Measurements from ENCODE around the gene DNAL1.

DNA sequence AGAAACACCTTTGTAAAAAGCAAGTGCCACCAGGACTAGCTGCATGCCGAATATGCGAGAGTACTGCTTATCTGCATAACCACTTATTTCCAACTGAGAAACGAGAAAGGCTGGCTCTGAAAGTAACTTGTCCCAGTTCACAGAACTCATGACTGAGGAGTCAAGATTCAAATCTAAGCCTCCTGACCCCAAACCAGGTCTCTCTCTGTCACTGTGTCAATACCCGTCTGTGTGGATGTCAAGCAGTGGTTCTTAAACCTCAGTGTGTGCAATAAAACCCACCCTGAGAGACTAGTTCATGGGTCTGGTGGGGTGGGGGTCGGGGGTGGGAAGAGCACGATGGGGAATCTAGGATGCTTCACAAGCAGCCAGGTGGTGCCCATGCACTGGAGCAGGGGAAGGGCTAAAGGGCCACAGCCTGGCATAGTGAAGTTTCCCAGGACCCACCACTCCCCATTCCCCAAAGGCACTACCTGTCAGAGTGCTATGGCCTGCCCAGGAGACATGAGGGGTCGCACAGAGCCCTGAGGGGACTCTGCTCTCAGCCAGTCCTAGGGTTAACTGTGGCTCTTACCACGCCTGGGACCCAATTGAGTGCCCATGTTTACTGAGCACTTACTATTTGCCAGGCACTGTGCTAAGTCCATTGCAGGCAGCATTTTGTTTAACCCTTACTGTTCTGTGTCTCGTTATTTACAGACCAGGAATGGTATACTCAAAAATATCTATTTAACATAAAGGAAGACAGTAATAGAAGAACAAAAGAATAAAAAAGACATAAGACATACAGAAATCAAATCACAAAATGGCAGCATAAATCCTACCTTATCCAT is 102.8 kb downstream of the DNAL1 start:
- TF ChIP-seq, protein P1, sequence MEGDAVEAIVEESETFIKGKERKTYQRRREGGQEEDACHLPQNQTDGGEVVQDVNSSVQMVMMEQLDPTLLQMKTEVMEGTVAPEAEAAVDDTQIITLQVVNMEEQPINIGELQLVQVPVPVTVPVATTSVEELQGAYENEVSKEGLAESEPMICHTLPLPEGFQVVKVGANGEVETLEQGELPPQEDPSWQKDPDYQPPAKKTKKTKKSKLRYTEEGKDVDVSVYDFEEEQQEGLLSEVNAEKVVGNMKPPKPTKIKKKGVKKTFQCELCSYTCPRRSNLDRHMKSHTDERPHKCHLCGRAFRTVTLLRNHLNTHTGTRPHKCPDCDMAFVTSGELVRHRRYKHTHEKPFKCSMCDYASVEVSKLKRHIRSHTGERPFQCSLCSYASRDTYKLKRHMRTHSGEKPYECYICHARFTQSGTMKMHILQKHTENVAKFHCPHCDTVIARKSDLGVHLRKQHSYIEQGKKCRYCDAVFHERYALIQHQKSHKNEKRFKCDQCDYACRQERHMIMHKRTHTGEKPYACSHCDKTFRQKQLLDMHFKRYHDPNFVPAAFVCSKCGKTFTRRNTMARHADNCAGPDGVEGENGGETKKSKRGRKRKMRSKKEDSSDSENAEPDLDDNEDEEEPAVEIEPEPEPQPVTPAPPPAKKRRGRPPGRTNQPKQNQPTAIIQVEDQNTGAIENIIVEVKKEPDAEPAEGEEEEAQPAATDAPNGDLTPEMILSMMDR (IDR thresholded peaks at IDR 0.05; ENCODE audit: poor library complexity), result no peak
- TF ChIP-seq EZH2 (IDR thresholded peaks at IDR 0.05; ENCODE audit: borderline replicate concordance), result no peak
- TF ChIP-seq EZH2phosphoT487 (IDR thresholded peaks at IDR 0.05; ENCODE audit: low read depth, severe bottlenecking, unreplicated experiment), result no peak
